HG02981 (cell line): ENCODE measurements around the gene GCNT2.
"Not testable (repeated sequence)": the region's sequence is repeated elsewhere in the genome, so short reads cannot be mapped to it uniquely, and the experiment has no call there.

ENCODE experiments used
- ATAC-seq: cut with Tn5 transposase; IDR thresholded peaks from one replicate; pipeline ENCODE4 v1.9.1; 2021; ENCODE audit warnings: mild to moderate bottlenecking, moderate library complexity; ENCODE audit not compliant: unreplicated experiment

GCNT2 gene

GRCh38 chr6:10513544-10513943, 7.6 kb upstream of the GCNT2 start:
- ATAC-seq, result no peak

- ATAC-seq, result no peak
Observed at GRCh38 chr6:10514049-10514780, 6.9 kb upstream of the GCNT2 start.

- ATAC-seq, result no peak
Observed at GRCh38 chr6:10516953-10517352, 4.2 kb upstream of the GCNT2 start.

- ATAC-seq, result no peak
Observed at GRCh38 chr6:10518557-10519407, 2.4 kb upstream of the GCNT2 start.

- ATAC-seq, result not testable (repeated sequence)
Observed at GRCh38 chr6:10519408-10519697, 1.8 kb upstream of the GCNT2 start.

GRCh38 chr6:10520468-10520867, 683 bp upstream of the GCNT2 start:
- ATAC-seq, result peak; percentile 12

- ATAC-seq, result no peak
Observed at GRCh38 chr6:10522929-10523573, 1.9 kb downstream of the GCNT2 start.

GRCh38 chr6:10526156-10526555, 5.0 kb downstream of the GCNT2 start:
- no peak for ATAC-seq

- peak; percentile 53 for ATAC-seq
Observed at GRCh38 chr6:10528158-10528981, 7.2 kb downstream of the GCNT2 start.

- ATAC-seq, result no peak
Observed at GRCh38 chr6:10529231-10529801, 8.2 kb downstream of the GCNT2 start.

GRCh38 chr6:10529828-10530374, 8.8 kb downstream of the GCNT2 start:
- ATAC-seq, result not testable (repeated sequence)

GRCh38 chr6:10531503-10531902, 10.4 kb downstream of the GCNT2 start:
- ATAC-seq, result no peak

- no peak for ATAC-seq
Observed at GRCh38 chr6:10531942-10532341, 10.8 kb downstream of the GCNT2 start.

- no peak for ATAC-seq
Observed at GRCh38 chr6:10532392-10532791, 11.2 kb downstream of the GCNT2 start.

- ATAC-seq, result peak; percentile 16
Observed at GRCh38 chr6:10534419-10534762, 13.2 kb downstream of the GCNT2 start.

- ATAC-seq, result no peak
Observed at GRCh38 chr6:10535193-10535592, 14.0 kb downstream of the GCNT2 start.

- ATAC-seq, result no peak
Observed at GRCh38 chr6:10537726-10538125, 16.6 kb downstream of the GCNT2 start.

GRCh38 chr6:10540073-10540746, 19.1 kb downstream of the GCNT2 start:
- peak; percentile 42 for ATAC-seq

GRCh38 chr6:10541591-10541990, 20.4 kb downstream of the GCNT2 start:
- ATAC-seq, result no peak

GRCh38 chr6:10542213-10542612, 21.1 kb downstream of the GCNT2 start:
- ATAC-seq, result no peak
